Keratinocyte (primary cell): ENCODE measurements around the gene GPR137B. TPM values are rescaled to one million over a fixed set of nuclear protein-coding genes. Genes with fewer than 3 reads are reported as not detected.

Source experiments
- DNase-seq: peaks from one replicate; pipeline ENCODE4 v3.0.0-alpha.2; 2011; ENCODE audit warnings: low read depth, missing footprints, low spot score
- FAIRE-seq: peaks from 2 replicates; lab custom pipeline; 2011; peaks lifted over from hg19 to GRCh38; lab: Jason Lieb, UNC
- H2AFZ ChIP-seq: 2 replicates; pipeline ENCODE4 v1.6.0; 2012; ENCODE audit warnings: low read length, control low read depth, inconsistent platforms; ENCODE audit not compliant: control insufficient read depth
- H3K27ac ChIP-seq: 2 replicates; pipeline ENCODE4 v1.5.1; 2011; ENCODE audit warnings: low read length; ENCODE audit not compliant: control insufficient read depth, insufficient read depth
- H3K27me3 ChIP-seq: 3 replicates; pipeline ENCODE4 v1.6.0; 2011; ENCODE audit warnings: low read length; ENCODE audit not compliant: control insufficient read depth, insufficient read depth; ENCODE audit errors: extremely low read depth
- H3K36me3 ChIP-seq, 2 experiments: 2 replicates in 1 of 2; 3 replicates in 1 of 2; pipeline ENCODE4 v1.5.1; 2011; ENCODE audit warnings: low read length in 2 of 2, mild to moderate bottlenecking in 1 of 2; ENCODE audit not compliant: control insufficient read depth in 2 of 2, insufficient read depth in 2 of 2; ENCODE audit errors: extremely low read depth in 1 of 2
- H3K4me1 ChIP-seq: 3 replicates; pipeline ENCODE4 v1.5.1; 2011; ENCODE audit warnings: low read length; ENCODE audit not compliant: control insufficient read depth, insufficient read depth; ENCODE audit errors: extremely low read depth
- H3K4me2 ChIP-seq: 3 replicates; pipeline ENCODE4 v1.6.0; 2011; ENCODE audit warnings: low read depth, low read length; ENCODE audit not compliant: control insufficient read depth, insufficient read depth; ENCODE audit errors: extremely low read depth
- H3K4me3 ChIP-seq, 3 experiments: fragments of 200-600 bp in 1 of 3; sonication (generic) in 1 of 3; 2 replicates in 2 of 3; 3 replicates in 1 of 3; pipeline ENCODE4 v1.5.1; 2011 to 2016; ENCODE audit warnings: low read length in 3 of 3, mild to moderate bottlenecking in 3 of 3, control low read depth in 2 of 3, inconsistent platforms in 1 of 3, low read depth in 1 of 3, mixed read lengths in 1 of 3, mixed run types in 1 of 3, moderate library complexity in 1 of 3; ENCODE audit not compliant: control insufficient read depth in 2 of 3, insufficient read depth in 2 of 3; ENCODE audit errors: extremely low read depth in 1 of 3
- H3K79me2 ChIP-seq: 2 replicates; pipeline ENCODE4 v1.6.0; 2012; ENCODE audit warnings: low read length; ENCODE audit not compliant: control insufficient read depth, insufficient read depth
- H3K9ac ChIP-seq: 3 replicates; pipeline ENCODE4 v1.6.0; 2011; ENCODE audit warnings: low read length; ENCODE audit not compliant: control insufficient read depth, insufficient read depth; ENCODE audit errors: extremely low read depth
- H3K9me1 ChIP-seq: 3 replicates; pipeline ENCODE4 v1.6.0; 2011; ENCODE audit warnings: low read length; ENCODE audit not compliant: control insufficient read depth, insufficient read depth; ENCODE audit errors: extremely low read depth
- H3K9me3 ChIP-seq: 2 replicates; pipeline ENCODE4 v1.5.1; 2012; ENCODE audit warnings: low read depth, low read length; ENCODE audit not compliant: control insufficient read depth
- H4K20me1 ChIP-seq: 3 replicates; pipeline ENCODE4 v1.6.0; 2011; ENCODE audit warnings: low read length; ENCODE audit not compliant: control insufficient read depth, insufficient read depth; ENCODE audit errors: extremely low read depth
- CTCF ChIP-seq, 3 experiments: IDR thresholded peaks in 1 of 3; conservative IDR thresholded peaks in 1 of 3; optimal IDR thresholded peaks in 1 of 3; 2 replicates in 2 of 3; 3 replicates in 1 of 3; pipeline versions ENCODE3 to v1.5.1; 2011; ENCODE audit warnings: low read length in 3 of 3, mild to moderate bottlenecking in 3 of 3, moderate library complexity in 2 of 3, control low read depth in 1 of 3, inconsistent platforms in 1 of 3; ENCODE audit not compliant: insufficient read depth in 2 of 3; ENCODE audit errors: extremely low read depth in 1 of 3
- EZH2 ChIP-seq: IDR thresholded peaks from one replicate; pipeline ENCODE4 v1.6.1; 2012; ENCODE audit warnings: inconsistent platforms, mild to moderate bottlenecking, low read length, moderate library complexity
- dilution Hi-C: fragments of 300-500 bp; cut with MboI; formaldehyde crosslinking; loops from one replicate; pipeline ENCODE4 v1.7.0; 2020; ENCODE audit warnings: low sequenced_read_pairs; ENCODE audit not compliant: extremely low pct_ligation_motif_present
- polyA plus RNA-seq, 5 experiments: library from polyadenylated mRNA; depleted of rRNA in 3 of 5; stranded (reverse) in 3 of 5; stranded (forward) in 1 of 5; unstranded in 1 of 5; fragments of >200 nt; gene quantifications; 1 replicate in 1 of 5; 2 replicates in 3 of 5; 3 replicates in 1 of 5; pipeline versions ENCODE4 v1.2.1 to v1.2.3, GENCODE V29; 2011 to 2012; ENCODE audit warnings: missing spikeins in 2 of 5, low read depth in 1 of 5, low replicate concordance in 1 of 5

Gene GPR137B
- polyA plus RNA-seq, 1 donor (not counting 4 experiments of a cell fraction or from before 2014, with no cell fraction given) = 7.1 TPM

GRCh38 chr1:236211815-236212214 is 69.5 kb downstream of the GPR137B start:
- no peak for DNase-seq
- Histone ChIP-seq H4K20me1 (no peaks in the 10 kb centered on the region), H3K4me3 (no peak overlapping the region), H3K9ac (no peak overlapping the region), H2AFZ (no peak overlapping the region), H3K4me1 (no peaks in the 10 kb centered on the region), H3K9me3 (no peaks in the 10 kb centered on the region), H3K9me1 (no peaks in the 10 kb centered on the region), H3K27ac (no peak overlapping the region), H3K4me2 (no peak overlapping the region), H3K79me2 (no peaks in the 10 kb centered on the region), H3K27me3 (no peaks in the 10 kb centered on the region), H3K36me3 (no peaks in the 10 kb centered on the region)
- TF ChIP-seq EZH2 (no peak), CTCF (optimal IDR thresholded peaks at IDR 0.05 in 1 of 3, IDR thresholded peaks at IDR 0.05 in 1 of 3, conservative IDR thresholded peaks at IDR 0.05 in 1 of 3; ENCODE audit: extremely low read depth in 1 of 3, insufficient read depth in 2 of 3, low read length in 3 of 3) (no peak)
- dilution Hi-C loops = no loop called here
- no peak for FAIRE-seq

- Histone ChIP-seq H3K79me2 (no peaks in the 10 kb centered on the region), H3K27ac (no peak overlapping the region), H3K9me1 (no peaks in the 10 kb centered on the region), H3K4me2 (no peak overlapping the region), H3K27me3 (no peaks in the 10 kb centered on the region), H3K36me3 (no peaks in the 10 kb centered on the region), H3K9ac (no peak overlapping the region), H3K9me3 (no peaks in the 10 kb centered on the region), H2AFZ (no peak overlapping the region), H3K4me3 (no peak overlapping the region), H4K20me1 (no peaks in the 10 kb centered on the region), H3K4me1 (no peaks in the 10 kb centered on the region)
- DNase-seq = no peak
- dilution Hi-C loops = no loop called here
- TF ChIP-seq EZH2 (no peak), CTCF (optimal IDR thresholded peaks at IDR 0.05 in 1 of 3, IDR thresholded peaks at IDR 0.05 in 1 of 3, conservative IDR thresholded peaks at IDR 0.05 in 1 of 3; ENCODE audit: extremely low read depth in 1 of 3, insufficient read depth in 2 of 3, low read length in 3 of 3) (no peak)
- FAIRE-seq = no peak
Measured at GRCh38 chr1:236213534-236213933, 71.2 kb downstream of the GPR137B start.
